H1 (cell line): Measurements from ENCODE around the gene AHSG. TPM values are rescaled to one million over a fixed set of nuclear protein-coding genes. Genes with fewer than 3 reads are reported as not detected.
A peak's percentile ranks its signal among the peaks of the same experiment; 100 is the strongest.

Experiments used
- CTCF ChIA-PET: fragments of 300-600 bp; sonication (Branson Sonifier 250); formaldehyde crosslinking; loops from one replicate; lab custom pipeline; 2021; ENCODE audit not compliant: partially characterized antibody; lab: Charles Lee
- POLR2A ChIA-PET: fragments of 300-600 bp; sonication (Branson Sonifier 250); formaldehyde crosslinking; loops from one replicate; lab custom pipeline; 2021; ENCODE audit warnings: inconsistent platforms; ENCODE audit not compliant: partially characterized antibody; lab: Charles Lee
- DNase-seq, 2 experiments: peaks; one replicate each; pipeline versions ENCODE4 v3.0.0 to v3.0.0-alpha.2; 2010 to 2022; ENCODE audit warnings: low spot score in 2 of 2, low read depth in 1 of 2, mixed read lengths in 1 of 2
- FAIRE-seq: peaks from 2 replicates; lab custom pipeline; 2011; peaks lifted over from hg19 to GRCh38; lab: Jason Lieb, UNC
- H2AFZ ChIP-seq: 2 replicates; pipeline ENCODE4 v1.8.1; 2012; ENCODE audit warnings: low read length, inconsistent platforms
- H2AK5ac ChIP-seq: 2 replicates; pipeline ENCODE4 v1.6.1; 2013; ENCODE audit warnings: low read depth, low read length
- H2BK120ac ChIP-seq: replicated peaks from 2 replicates; pipeline ENCODE3; 2013; ENCODE audit warnings: low read depth, low read length, inconsistent platforms
- H2BK12ac ChIP-seq: 2 replicates; pipeline ENCODE4 v1.6.1; 2013; ENCODE audit warnings: low read depth, low read length
- H2BK15ac ChIP-seq: 2 replicates; pipeline ENCODE4 v1.6.1; 2013; ENCODE audit warnings: low read length
- H2BK20ac ChIP-seq: 2 replicates; pipeline ENCODE4 v1.6.1; 2013; ENCODE audit warnings: low read length
- H2BK5ac ChIP-seq: 2 replicates; pipeline ENCODE4 v1.6.1; 2013; ENCODE audit warnings: low read depth, low read length
- H3K14ac ChIP-seq: 2 replicates; pipeline ENCODE4 v1.6.1; 2013; ENCODE audit warnings: inconsistent platforms; ENCODE audit not compliant: insufficient read length
- H3K18ac ChIP-seq: 2 replicates; pipeline ENCODE4 v1.6.1; 2013; ENCODE audit warnings: low read length; ENCODE audit errors: extremely low read depth
- H3K23ac ChIP-seq: 2 replicates; pipeline ENCODE4 v1.6.1; 2013; ENCODE audit warnings: inconsistent platforms; ENCODE audit not compliant: insufficient read length
- H3K23me2 ChIP-seq: 2 replicates; pipeline ENCODE4 v1.6.1; 2013; ENCODE audit warnings: low read depth, low read length
- H3K27ac ChIP-seq: 2 replicates; pipeline ENCODE4 v1.6.1; 2011; ENCODE audit warnings: low read depth, low read length, inconsistent platforms
- H3K27me3 ChIP-seq, 4 experiments: replicated peaks in 1 of 4; 1 replicate in 1 of 4; 2 replicates in 3 of 4; pipeline versions ENCODE4 v1.6.1 to v1.8.1; 2011 to 2013; ENCODE audit warnings: low read length in 3 of 4, mild to moderate bottlenecking in 3 of 4, inconsistent platforms in 2 of 4, mixed read lengths in 2 of 4, moderate library complexity in 1 of 4; ENCODE audit not compliant: control insufficient read depth in 3 of 4, insufficient read depth in 3 of 4; ENCODE audit errors: extremely low read depth in 1 of 4
- H3K36me3 ChIP-seq, 4 experiments: 2 replicates each; pipeline versions ENCODE4 v1.6.1 to v1.8.1; 2011 to 2013; ENCODE audit warnings: mild to moderate bottlenecking in 4 of 4, low read length in 3 of 4, moderate library complexity in 2 of 4, control low read depth in 1 of 4, inconsistent platforms in 1 of 4; ENCODE audit not compliant: insufficient read depth in 4 of 4, control insufficient read depth in 2 of 4
- H3K4ac ChIP-seq: replicated peaks from 2 replicates; pipeline ENCODE3; 2013; ENCODE audit warnings: low read length, low read depth, mixed read lengths, inconsistent platforms; ENCODE audit not compliant: insufficient read length
- H3K4me1 ChIP-seq, 4 experiments: replicated peaks in 1 of 4; 1 replicate in 1 of 4; 2 replicates in 3 of 4; pipeline versions ENCODE4 v1.6.1 to v1.8.1; 2011 to 2013; ENCODE audit warnings: low read length in 3 of 4, inconsistent platforms in 2 of 4, mixed read lengths in 1 of 4; ENCODE audit not compliant: insufficient read depth in 4 of 4, control insufficient read depth in 3 of 4
- H3K4me2 ChIP-seq, 2 experiments: 2 replicates each; pipeline versions ENCODE4 v1.6.1 to v1.8.1; 2011 to 2013; ENCODE audit warnings: low read depth in 2 of 2, low read length in 2 of 2, control low read depth in 1 of 2, inconsistent platforms in 1 of 2, mild to moderate bottlenecking in 1 of 2; ENCODE audit not compliant: insufficient read depth in 1 of 2
- H3K4me3 ChIP-seq, 4 experiments: fragments of 200-600, 300-600 bp in 1 of 4; sonication (generic), shearing (Covaris generic), sonication (Bioruptor Twin) in 1 of 4; 2 replicates each; pipeline versions ENCODE4 v1.5.1 to v1.8.1; 2011 to 2016; ENCODE audit warnings: low read length in 4 of 4, low read depth in 3 of 4, control low read depth in 2 of 4, inconsistent platforms in 2 of 4, mild to moderate bottlenecking in 2 of 4, mixed read lengths in 1 of 4, moderate library complexity in 1 of 4; ENCODE audit not compliant: insufficient read depth in 2 of 4; ENCODE audit errors: extremely low read depth in 1 of 4
- H3K56ac ChIP-seq: replicated peaks from 2 replicates; pipeline ENCODE3; 2013; ENCODE audit warnings: low read depth, mild to moderate bottlenecking, mixed read lengths, low read length, inconsistent platforms; ENCODE audit not compliant: insufficient read length
- H3K79me1 ChIP-seq: 2 replicates; pipeline ENCODE4 v1.6.1; 2013; ENCODE audit warnings: low read depth, low read length, control low read depth
- H3K79me2 ChIP-seq, 2 experiments: 2 replicates each; pipeline versions ENCODE4 v1.6.1 to v1.8.1; 2012 to 2013; ENCODE audit warnings: low read length in 2 of 2, mild to moderate bottlenecking in 2 of 2, inconsistent platforms in 1 of 2; ENCODE audit not compliant: insufficient read depth in 2 of 2, control insufficient read depth in 1 of 2
- H3K9ac ChIP-seq, 4 experiments: replicated peaks in 1 of 4; 1 replicate in 1 of 4; 2 replicates in 3 of 4; pipeline versions ENCODE4 v1.6.1 to v1.8.1; 2011 to 2013; ENCODE audit warnings: low read depth in 3 of 4, low read length in 3 of 4, control low read depth in 2 of 4, mild to moderate bottlenecking in 2 of 4, moderate library complexity in 2 of 4, inconsistent platforms in 1 of 4; ENCODE audit errors: extremely low read depth in 1 of 4
- H3K9me3 ChIP-seq, 2 experiments: 2 replicates each; pipeline versions ENCODE4 v1.6.1 to v1.8.1; 2012 to 2013; ENCODE audit warnings: mild to moderate bottlenecking in 2 of 2, moderate library complexity in 2 of 2, control low read depth in 1 of 2, inconsistent platforms in 1 of 2, low read depth in 1 of 2, low read length in 1 of 2, mixed read lengths in 1 of 2; ENCODE audit not compliant: insufficient read depth in 2 of 2
- H4K20me1 ChIP-seq, 2 experiments: replicated peaks in 1 of 2; 2 replicates each; pipeline versions ENCODE3 to v1.8.1; 2011 to 2013; ENCODE audit warnings: inconsistent platforms in 2 of 2, low read length in 2 of 2, mild to moderate bottlenecking in 1 of 2; ENCODE audit not compliant: insufficient read depth in 2 of 2, control insufficient read depth in 1 of 2
- H4K5ac ChIP-seq: 2 replicates; pipeline ENCODE4 v1.6.1; 2013; ENCODE audit warnings: low read length, low read depth, mixed read lengths, inconsistent platforms; ENCODE audit not compliant: insufficient read length
- H4K8ac ChIP-seq: 2 replicates; pipeline ENCODE4 v1.8.0; 2013; ENCODE audit warnings: mild to moderate bottlenecking, moderate library complexity, low read length, inconsistent platforms; ENCODE audit not compliant: insufficient read depth; ENCODE audit errors: extremely low read depth
- H4K91ac ChIP-seq: replicated peaks from 2 replicates; pipeline ENCODE3; 2013; ENCODE audit warnings: low read length, mixed read lengths, inconsistent platforms; ENCODE audit not compliant: insufficient read length
- KDM4A ChIP-seq: IDR thresholded peaks from one replicate; pipeline ENCODE4 v1.7.1; 2012; ENCODE audit warnings: low read depth, mild to moderate bottlenecking, moderate library complexity, low read length, inconsistent platforms; ENCODE audit not compliant: severe bottlenecking
- WGBS, 2 experiments: shearing (Covaris generic) in 1 of 2; methylation state at CpG; one replicate each; pipeline versions ENCODE4 v1.1.6 to v1.1.7; 2013 to 2015; ENCODE audit warnings: low lambda C conversion rate in 2 of 2, mixed read lengths in 2 of 2, inconsistent platforms in 1 of 2, low coverage in 1 of 2, missing lambda C conversion rate in 1 of 2; ENCODE audit not compliant: insufficient replicate concordance in 2 of 2, insufficient coverage in 1 of 2, insufficient read length in 1 of 2; ENCODE audit errors: extremely low coverage in 1 of 2, missing lambda C conversion rate in 1 of 2; 5-methylcytosine and 5-hydroxymethylcytosine counted together
- polyA plus RNA-seq, 7 experiments: library from polyadenylated mRNA; depleted of rRNA in 3 of 7; stranded (reverse) in 5 of 7; unstranded in 2 of 7; fragments of >200 nt in 5 of 7; fragments of 200-250 nt in 2 of 7; gene quantifications; 1 replicate in 5 of 7; 2 replicates in 1 of 7; 4 replicates in 1 of 7; pipeline versions ENCODE4 v1.2.1 to v1.2.3, GENCODE V29; 2011 to 2013; ENCODE audit warnings: missing spikeins in 2 of 7, mixed read lengths in 2 of 7
- total RNA-seq: library from RNA; stranded (reverse); fragmentation: NEBNext Ultra II Directional; extraction: Animal tissue kit (Norgen Biotek cat#: 25700); gene quantifications from 2 replicates; pipeline ENCODE4 v1.2.1, GENCODE V29; 2021

Gene AHSG
- total and polyA plus RNA-seq, 2 of the 8 experiments (the other 6 are each of a cell fraction or from before 2014, with no cell fraction given) = 0.68 to 0.78 TPM

DNA sequence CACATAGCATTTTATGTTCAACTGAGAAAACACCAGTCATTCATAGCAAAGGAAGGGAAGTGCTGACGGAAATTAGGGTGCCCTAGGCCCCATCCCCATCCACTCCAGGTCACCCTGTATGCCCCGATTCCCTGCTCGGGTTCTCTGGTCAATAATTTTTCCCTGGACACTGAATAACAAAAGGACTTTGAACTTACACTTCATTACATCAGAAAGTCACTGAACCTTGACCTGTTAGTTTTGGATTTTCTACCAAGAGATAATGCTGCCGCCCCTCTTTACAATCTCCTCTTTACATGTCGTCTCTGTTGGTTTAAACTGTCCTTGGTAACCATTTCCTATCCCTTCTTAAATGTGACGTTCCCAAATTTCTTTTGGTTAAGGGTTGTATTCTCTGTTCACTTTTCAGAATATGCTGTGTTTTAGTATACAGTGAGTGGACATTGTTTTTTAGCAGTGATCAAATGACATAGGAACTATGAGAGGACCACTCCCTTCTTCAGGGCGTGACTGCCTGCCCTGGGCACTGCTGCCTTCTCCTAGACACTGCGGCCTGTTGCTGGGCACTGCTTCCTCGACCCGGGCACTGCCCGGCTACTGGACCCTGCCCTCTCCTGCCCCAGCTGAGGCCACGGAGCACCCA, 13.6 kb upstream of the AHSG start:
- TF ChIP-seq KDM4A = no peak

More for the DNA sequence above, 13.6 kb upstream of the AHSG start:
- no peaks in the 10 kb centered on the region; a peak in 1 of 7 replicates for H3K27me3 ChIP-seq
- H2BK5ac ChIP-seq = no peak overlapping the region; the same call in 1 of the 2 replicates
- no peak overlapping the region for H2AK5ac ChIP-seq
- DNase-seq (no peak), FAIRE-seq (no peak)
- no peak overlapping the region for H3K14ac ChIP-seq
- H3K18ac ChIP-seq = no peak overlapping the region
- H3K23ac ChIP-seq = no peak overlapping the region
- no peak overlapping the region for H2BK15ac ChIP-seq
- H3K79me2 ChIP-seq = no peaks in the 10 kb centered on the region
- H3K4ac ChIP-seq = no peak overlapping the region
- no peaks in the 10 kb centered on the region for H3K4me1 ChIP-seq
- H3K4me3 ChIP-seq = no peak overlapping the region
- peak overlapping the region; percentile 39 for H3K56ac ChIP-seq
- H2BK20ac ChIP-seq = no peak overlapping the region
- no peak overlapping the region for H2BK12ac ChIP-seq
- ChIA-PET POLR2A (interaction anchor here (1.0 to 5.4 kb wide), 2 partner anchors 16 to 185 kb away, joined by 3 to 34 read pairs; partner anchors contain the start of gene EIF4A2), CTCF (interaction anchor here (23.7 kb wide), 1 partner anchor 15 kb away, joined by 333 read pairs; the partner anchor contains the start of gene AHSG)
- H3K9ac ChIP-seq = no peak overlapping the region
- H4K8ac ChIP-seq = no peak overlapping the region
- H3K27ac ChIP-seq = no peak overlapping the region
- H4K20me1 ChIP-seq = no peaks in the 10 kb centered on the region
- no peak overlapping the region for H2AFZ ChIP-seq
- WGBS, 2 experiments = 82% methylated on average over 12 of the region's 12 CpGs; no CpG with 5 or more reads in 1 of the 2 experiments
- no peak overlapping the region for H4K91ac ChIP-seq
- no peak overlapping the region for H2BK120ac ChIP-seq
- H3K4me2 ChIP-seq = no peak overlapping the region
- H3K36me3 ChIP-seq = no peaks in the 10 kb centered on the region
- no peaks in the 10 kb centered on the region for H3K79me1 ChIP-seq
- H4K5ac ChIP-seq = no peak overlapping the region
- no peaks in the 10 kb centered on the region for H3K9me3 ChIP-seq
- no peaks in the 10 kb centered on the region for H3K23me2 ChIP-seq
